Heart left ventricle (tissue), 16 donors: ENCODE data around the gene RCE1. TPM values are rescaled to one million over a fixed set of nuclear protein-coding genes. Genes with fewer than 3 reads are reported as not detected.

ENCODE experiments used
- ATAC-seq, 4 donors: fragments of 200-7000 bp; cut with Tn5 transposase; one replicate each; pipeline ENCODE4 v1.9.1; 2020 to 2022; ENCODE audit warnings: moderate library complexity in 4 of 4, mild to moderate bottlenecking in 3 of 4, moderate number of reproducible peaks in 1 of 4
- DNase-seq, 5 donors: peaks; one replicate each; pipeline ENCODE4 v3.0.0-alpha.2; 2020
- H3K27ac ChIP-seq, 12 donors: fragments of 200-600 bp; sonication (generic) in 4 of 12; one replicate each; pipeline versions ENCODE4 v1.5.0 to v1.8.0; 2016 to 2022; ENCODE audit warnings: mild to moderate bottlenecking in 2 of 12
- H3K27me3 ChIP-seq, 9 donors: fragments of 200-600 bp; sonication (generic) in 2 of 9; one replicate each; pipeline versions ENCODE4 v1.5.1 to v1.8.0; 2016 to 2022; ENCODE audit warnings: mild to moderate bottlenecking in 3 of 9
- H3K36me3 ChIP-seq, 9 donors: fragments of 200-600 bp; sonication (generic) in 2 of 9; one replicate each; pipeline versions ENCODE4 v1.5.0 to v1.8.0; 2018 to 2022; ENCODE audit warnings: mild to moderate bottlenecking in 2 of 9
- H3K4me1 ChIP-seq, 12 donors: fragments of 200-600 bp; sonication (generic) in 4 of 12; one replicate each; pipeline versions ENCODE4 v1.5.0 to v1.8.0; 2016 to 2022; ENCODE audit warnings: mild to moderate bottlenecking in 3 of 12
- H3K4me3 ChIP-seq, 12 donors: fragments of 200-600 bp; sonication (generic) in 4 of 12; one replicate each; pipeline versions ENCODE4 v1.5.0 to v1.8.0; 2017 to 2022; ENCODE audit warnings: mild to moderate bottlenecking in 9 of 12, moderate library complexity in 4 of 12
- H3K9me3 ChIP-seq, 12 donors: fragments of 200-600 bp; sonication (generic) in 4 of 12; one replicate each; pipeline versions ENCODE4 v1.5.0 to v1.8.0; 2016 to 2022; ENCODE audit warnings: mild to moderate bottlenecking in 1 of 12
- POLR2A ChIP-seq, 2 donors: fragments of 450-650 bp; IDR thresholded peaks; one replicate each; pipeline ENCODE4 v1.6.1; 2017; ENCODE audit warnings: antibody characterized with exemption in 2 of 2, mild to moderate bottlenecking in 2 of 2, moderate library complexity in 2 of 2
- WGBS, 4 donors: extraction: QIAGEN DNeasy Blood & Tissue Kit in 2 of 4; methylation state at CpG; one replicate each; pipeline versions ENCODE4 v1.1.5 to v1.1.7; 2013 to 2018; 5-methylcytosine and 5-hydroxymethylcytosine counted together
- intact Hi-C, 10 donors: fragments of 100-400 bp; cut with DNase I; formaldehyde crosslinking; loops; one replicate each; pipeline versions ENCODE4 v1.11.1 to v1.14.2; 2022
- polyA plus RNA-seq, 2 donors: library from polyadenylated mRNA; stranded (reverse); fragments of 200-250 nt; gene quantifications; one replicate each; pipeline ENCODE4 v1.2.3, GENCODE V29; 2013
- total RNA-seq, 9 donors: library from RNA; depleted of rRNA in 2 of 9; stranded (reverse); fragments of >200 nt in 2 of 9; fragmentation: NEBNext Ultra II Directional in 3 of 9; extraction: Animal tissue kit (Norgen Biotek cat#: 25700) in 3 of 9; gene quantifications; one replicate each; pipeline versions ENCODE4 v1.1.0 to v1.2.4, GENCODE V29; 2016 to 2023
- TF ChIP-seq, protein P1 (sequence below), 12 donors: fragments of 200-600 bp; sonication (generic) in 4 of 12; IDR thresholded peaks; one replicate each; pipeline versions ENCODE4 v1.5.0 to v1.8.0; 2018 to 2022; ENCODE audit warnings: antibody characterized with exemption in 12 of 12, mild to moderate bottlenecking in 5 of 12
- donor health status: ischemic (EF 13 %, LVEDD 7.1; RV severe dilation, severe dysfunction).
- donor health status: healthy with polysubstance abuse.
- donor health status: DM: no; HTN: yes; CAD: no.
- donor health status: DM: no; HTN: no; CAD: no.
- donor health status: ischemic (EF 25% LVEDD 6.9; RV normal size, moderate dysfunction).
- donor health status: ischemic (EF 25% LVEDD 5.7; RV mildly dilated, moderate dysfunction).
- donor health status: healthy.
- donor health status: DM: yes; HTN: yes; CAD: no.
- donor health status: ischemic (EF 35%, LVEDD 5.7; RV mildly dilated, moderate dysfunction).
- donor health status: nonischemic (EF 11% LVEDD 7.7; RV severe dilation, severe dysfunction).
- donor health status: DM: yes; HTN: yes; CAD: no.
- donor health status: PGD.
- donor health status: ischemic (EF 29% LVEDD 5.4; RV normal size, mild dysfunction).
- donor health status: nonischemic (EF 23%, LVEDD 6.1; RV moderate dilation, normal function).

RCE1 gene
- total and polyA plus RNA-seq, 11 donors, result 2.1 to 9.5 (median 5.0) TPM

DNA sequence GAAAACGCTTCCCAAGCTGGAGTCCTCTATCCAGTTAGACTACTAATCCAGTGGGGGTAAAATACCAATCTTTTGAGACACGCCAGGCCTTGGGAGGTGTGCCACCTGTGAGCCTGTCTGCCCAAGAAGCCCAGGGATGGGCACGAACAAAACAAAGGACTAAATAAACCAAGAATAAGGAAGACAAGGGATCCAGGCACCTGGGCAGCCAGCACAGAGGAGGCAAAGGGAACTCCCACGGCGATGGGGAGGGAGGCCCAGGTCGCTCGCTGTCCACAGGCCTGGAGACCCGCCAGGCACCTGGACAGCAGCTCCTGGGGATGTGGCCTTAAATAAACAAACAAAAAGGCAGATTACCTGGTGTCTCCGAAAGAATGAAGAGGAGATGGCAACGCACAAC is 45.0 kb downstream of the RCE1 start:
- Histone ChIP-seq H3K27me3 (no peaks in the 10 kb centered on the region), H3K4me3 (no peak overlapping the region), H3K4me1 (peaks cover 0 to 10% (median 0%) of the 10 kb centered on the region in 12 donors), H3K27ac (no peak overlapping the region), H3K36me3 (no peaks in the 10 kb centered on the region), H3K9me3 (no peaks in the 10 kb centered on the region)
- intact Hi-C loops, result no loop called here
- ATAC-seq (no peak), DNase-seq (peak in 1 of 5 donors; percentile 20)
- TF ChIP-seq, protein P1, sequence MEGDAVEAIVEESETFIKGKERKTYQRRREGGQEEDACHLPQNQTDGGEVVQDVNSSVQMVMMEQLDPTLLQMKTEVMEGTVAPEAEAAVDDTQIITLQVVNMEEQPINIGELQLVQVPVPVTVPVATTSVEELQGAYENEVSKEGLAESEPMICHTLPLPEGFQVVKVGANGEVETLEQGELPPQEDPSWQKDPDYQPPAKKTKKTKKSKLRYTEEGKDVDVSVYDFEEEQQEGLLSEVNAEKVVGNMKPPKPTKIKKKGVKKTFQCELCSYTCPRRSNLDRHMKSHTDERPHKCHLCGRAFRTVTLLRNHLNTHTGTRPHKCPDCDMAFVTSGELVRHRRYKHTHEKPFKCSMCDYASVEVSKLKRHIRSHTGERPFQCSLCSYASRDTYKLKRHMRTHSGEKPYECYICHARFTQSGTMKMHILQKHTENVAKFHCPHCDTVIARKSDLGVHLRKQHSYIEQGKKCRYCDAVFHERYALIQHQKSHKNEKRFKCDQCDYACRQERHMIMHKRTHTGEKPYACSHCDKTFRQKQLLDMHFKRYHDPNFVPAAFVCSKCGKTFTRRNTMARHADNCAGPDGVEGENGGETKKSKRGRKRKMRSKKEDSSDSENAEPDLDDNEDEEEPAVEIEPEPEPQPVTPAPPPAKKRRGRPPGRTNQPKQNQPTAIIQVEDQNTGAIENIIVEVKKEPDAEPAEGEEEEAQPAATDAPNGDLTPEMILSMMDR (IDR thresholded peaks at IDR 0.05), result no peak
- TF ChIP-seq POLR2A (IDR thresholded peaks at IDR 0.05), result no peak
- whole genome bisulfite sequencing, 4 donors, result 91 to 93% (median 92%) methylated on average over 10 of the region's 10 CpGs

DNA sequence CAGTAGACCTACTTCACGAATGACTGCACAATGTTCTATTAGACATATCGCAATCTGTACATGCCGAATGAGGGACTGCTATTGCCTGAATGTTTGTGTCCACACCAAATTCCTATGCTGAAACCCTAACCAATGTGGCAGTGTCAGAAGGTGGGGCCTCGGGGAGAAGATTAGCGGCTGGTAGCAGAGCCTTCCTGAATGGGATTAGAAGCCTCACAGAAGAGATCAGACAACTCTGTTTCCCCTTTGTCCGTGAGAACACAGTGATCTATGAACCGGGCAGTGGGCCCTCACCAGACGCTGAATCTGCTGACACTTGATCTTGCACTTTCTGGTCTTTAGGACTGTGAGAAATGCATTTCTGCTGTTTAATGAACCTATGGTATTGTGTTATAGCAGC is 46.7 kb downstream of the RCE1 start:
- intact Hi-C loops, result no loop called here
- TF ChIP-seq POLR2A (IDR thresholded peaks at IDR 0.05), result no peak
- TF ChIP-seq, protein P1 (IDR thresholded peaks at IDR 0.05), result no peak
- WGBS, 4 donors, result 78 to 86% (median 81%) methylated on average over 8 of the region's 8 CpGs
- H3K27ac ChIP-seq, result no peak overlapping the region
- H3K9me3 ChIP-seq, result no peaks in the 10 kb centered on the region
- ATAC-seq (no peak), DNase-seq (no peak)
- H3K36me3 ChIP-seq, result no peaks in the 10 kb centered on the region
- H3K27me3 ChIP-seq, result no peaks in the 10 kb centered on the region
- no peak overlapping the region for H3K4me3 ChIP-seq
- H3K4me1 ChIP-seq, result peaks cover 0 to 10% (median 0%) of the 10 kb centered on the region in 12 donors

DNA sequence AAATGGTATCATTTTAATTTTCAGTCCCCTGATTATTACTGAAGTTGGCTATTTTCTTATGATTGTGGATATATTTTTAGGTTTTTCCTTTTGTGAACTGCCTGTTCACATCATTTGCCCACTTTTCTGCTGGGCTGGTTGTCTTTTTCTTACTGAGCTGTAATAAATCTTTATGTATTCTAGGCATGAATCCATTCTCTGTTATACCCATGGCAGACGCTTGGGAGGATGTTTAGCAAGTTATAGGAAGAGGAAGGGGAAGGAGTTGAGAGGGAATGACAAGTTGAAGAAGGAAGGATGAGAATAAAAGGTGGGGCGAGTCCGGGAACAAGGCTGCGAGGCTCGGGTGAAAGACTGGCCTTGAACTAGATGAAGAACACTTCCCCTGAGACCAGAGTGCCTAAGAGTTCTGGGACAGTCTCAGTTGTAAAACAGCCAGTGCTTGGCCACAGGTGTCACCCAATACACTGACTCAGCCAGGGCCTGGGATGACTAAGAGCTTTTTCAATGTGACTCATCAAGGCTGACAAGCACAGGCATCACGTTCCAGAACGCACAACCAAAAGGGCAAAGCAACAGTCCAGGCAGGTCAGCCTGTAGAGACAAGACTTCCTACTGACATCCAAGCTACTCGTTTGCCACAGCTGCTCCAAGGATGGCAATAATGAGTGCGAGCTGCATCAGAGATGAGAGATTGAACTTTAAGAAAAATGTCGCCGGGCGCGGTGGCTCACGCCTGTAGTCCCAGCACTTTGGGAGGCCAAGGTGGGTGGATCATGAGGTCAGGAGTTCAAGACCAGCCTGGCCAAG is 48.8 kb downstream of the RCE1 start:
- Histone ChIP-seq H3K9me3 (no peaks in the 10 kb centered on the region), H3K27me3 (no peaks in the 10 kb centered on the region), H3K4me1 (peaks cover 0 to 5% (median 0%) of the 10 kb centered on the region in 12 donors), H3K4me3 (no peak overlapping the region), H3K36me3 (no peaks in the 10 kb centered on the region), H3K27ac (no peak overlapping the region)
- intact Hi-C loops, result no loop called here
- ATAC-seq, result peak in 3 of 4 donors; percentile 71 to 94 (median 90)
- TF ChIP-seq, protein P1 (IDR thresholded peaks at IDR 0.05), result no peak
- no peak for TF ChIP-seq POLR2A (IDR thresholded peaks at IDR 0.05)
- WGBS, 4 donors, result 77 to 82% (median 80%) methylated on average over 14 of the region's 14 CpGs
- peak in 2 of 5 donors; percentile 32 to 63 for DNase-seq

DNA sequence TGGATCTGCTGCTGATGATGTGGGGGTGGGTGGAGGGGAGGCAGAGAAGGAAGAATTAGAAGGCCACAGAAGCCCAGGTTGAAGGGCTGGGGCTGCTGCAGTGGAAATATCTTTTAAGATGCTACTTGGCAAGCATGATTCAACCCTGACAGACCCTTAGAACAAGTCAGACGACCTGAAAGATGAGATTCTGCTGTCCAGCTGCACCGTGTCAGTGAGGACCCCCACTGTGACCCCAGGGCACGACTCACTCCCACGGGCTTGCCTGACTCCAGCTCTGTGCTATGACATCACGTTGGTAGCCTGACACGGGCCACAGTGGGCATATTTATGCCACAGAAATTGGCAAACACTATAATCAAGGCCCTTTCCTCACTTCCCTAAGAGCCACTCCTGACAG is 49.7 kb downstream of the RCE1 start:
- WGBS, 4 donors, result 54 to 60% (median 58%) methylated on average over 6 of the region's 6 CpGs
- no peak for DNase-seq

More for the DNA sequence above, 49.7 kb downstream of the RCE1 start:
- Histone ChIP-seq H3K27me3 (no peaks in the 10 kb centered on the region), H3K4me1 (no peaks in the 10 kb centered on the region), H3K4me3 (no peak overlapping the region), H3K9me3 (no peaks in the 10 kb centered on the region), H3K27ac (no peak overlapping the region), H3K36me3 (no peaks in the 10 kb centered on the region)
- intact Hi-C loops, result no loop called here
- TF ChIP-seq POLR2A (IDR thresholded peaks at IDR 0.05), result no peak
- TF ChIP-seq, protein P1 (IDR thresholded peaks at IDR 0.05), result no peak
- no peak for ATAC-seq
